HFF-Myc (cell line): ENCODE measurements around the gene ARSB.
"Not testable (repeated sequence)": the region's sequence is repeated elsewhere in the genome, so short reads cannot be mapped to it uniquely, and the experiment has no call there.

Experiments
- DNase-seq: peaks from one replicate; pipeline ENCODE4 v3.0.0-alpha.2; 2011; ENCODE audit warnings: low read depth; ENCODE audit errors: extremely low read depth
- H3K4me3 ChIP-seq: replicated peaks from 2 replicates; pipeline ENCODE4 v1.5.1; 2011; ENCODE audit warnings: low read depth, mild to moderate bottlenecking, control low read depth, low read length
- TF ChIP-seq, protein P1 (sequence below): IDR thresholded peaks from 2 replicates; pipeline ENCODE4 v1.5.1; 2012; ENCODE audit warnings: mild to moderate bottlenecking, low read depth, low read length, control low read depth; ENCODE audit errors: missing control alignments

The ARSB gene

DNA sequence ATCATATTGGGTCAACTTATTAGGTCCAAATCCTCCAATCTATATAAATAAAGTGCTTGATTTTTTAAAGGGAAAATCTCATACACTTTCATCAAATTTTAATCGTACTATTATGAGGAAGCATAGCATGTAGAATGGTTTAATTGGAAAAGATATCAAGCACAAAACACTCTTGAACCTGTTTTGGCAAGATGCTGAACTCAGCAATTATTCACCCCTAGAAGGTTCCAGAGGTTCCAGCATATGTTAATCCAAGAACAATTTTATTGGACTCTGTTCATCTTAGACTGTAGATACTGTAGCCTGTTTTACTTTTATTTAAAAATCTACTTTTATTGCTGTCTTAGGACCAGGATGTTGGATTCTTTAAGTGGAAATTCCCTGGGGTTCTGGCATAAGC is 244.1 kb downstream of the ARSB start:
- H3K4me3 ChIP-seq = no peak overlapping the region
- TF ChIP-seq, protein P1, sequence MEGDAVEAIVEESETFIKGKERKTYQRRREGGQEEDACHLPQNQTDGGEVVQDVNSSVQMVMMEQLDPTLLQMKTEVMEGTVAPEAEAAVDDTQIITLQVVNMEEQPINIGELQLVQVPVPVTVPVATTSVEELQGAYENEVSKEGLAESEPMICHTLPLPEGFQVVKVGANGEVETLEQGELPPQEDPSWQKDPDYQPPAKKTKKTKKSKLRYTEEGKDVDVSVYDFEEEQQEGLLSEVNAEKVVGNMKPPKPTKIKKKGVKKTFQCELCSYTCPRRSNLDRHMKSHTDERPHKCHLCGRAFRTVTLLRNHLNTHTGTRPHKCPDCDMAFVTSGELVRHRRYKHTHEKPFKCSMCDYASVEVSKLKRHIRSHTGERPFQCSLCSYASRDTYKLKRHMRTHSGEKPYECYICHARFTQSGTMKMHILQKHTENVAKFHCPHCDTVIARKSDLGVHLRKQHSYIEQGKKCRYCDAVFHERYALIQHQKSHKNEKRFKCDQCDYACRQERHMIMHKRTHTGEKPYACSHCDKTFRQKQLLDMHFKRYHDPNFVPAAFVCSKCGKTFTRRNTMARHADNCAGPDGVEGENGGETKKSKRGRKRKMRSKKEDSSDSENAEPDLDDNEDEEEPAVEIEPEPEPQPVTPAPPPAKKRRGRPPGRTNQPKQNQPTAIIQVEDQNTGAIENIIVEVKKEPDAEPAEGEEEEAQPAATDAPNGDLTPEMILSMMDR = no peak
- no peak for DNase-seq

DNA sequence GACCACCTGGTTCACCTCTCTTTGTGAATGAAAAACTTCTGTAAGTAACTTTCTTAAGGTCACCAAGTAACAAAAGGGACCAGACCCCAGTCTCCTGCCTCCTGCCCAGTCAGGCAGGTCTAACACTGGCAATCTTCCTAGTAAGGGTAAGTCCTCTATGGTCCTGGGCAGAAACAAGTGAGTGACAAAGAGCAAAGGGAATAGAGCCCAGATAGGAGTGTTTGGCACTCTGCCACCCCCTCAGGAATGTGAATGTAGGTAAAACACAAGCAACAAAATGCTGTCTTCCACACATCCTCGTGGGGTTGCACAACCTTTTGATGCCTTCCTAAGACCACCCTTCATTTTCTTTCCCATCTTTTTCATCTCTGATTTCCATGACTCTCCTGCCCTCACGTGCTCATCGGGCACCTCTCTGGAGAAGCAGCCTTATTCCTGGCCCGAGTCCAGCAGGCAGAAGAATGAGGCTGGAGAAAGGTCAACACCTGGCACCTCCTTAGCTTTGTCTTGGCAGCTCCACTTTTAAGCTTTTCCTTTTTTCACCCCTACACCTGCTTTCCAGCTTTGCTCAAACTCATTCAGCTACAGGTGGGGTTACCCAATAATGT is 246.3 kb downstream of the ARSB start:
- DNase-seq = no peak
- TF ChIP-seq, protein P1 = no peak
- no peak overlapping the region for H3K4me3 ChIP-seq

DNA sequence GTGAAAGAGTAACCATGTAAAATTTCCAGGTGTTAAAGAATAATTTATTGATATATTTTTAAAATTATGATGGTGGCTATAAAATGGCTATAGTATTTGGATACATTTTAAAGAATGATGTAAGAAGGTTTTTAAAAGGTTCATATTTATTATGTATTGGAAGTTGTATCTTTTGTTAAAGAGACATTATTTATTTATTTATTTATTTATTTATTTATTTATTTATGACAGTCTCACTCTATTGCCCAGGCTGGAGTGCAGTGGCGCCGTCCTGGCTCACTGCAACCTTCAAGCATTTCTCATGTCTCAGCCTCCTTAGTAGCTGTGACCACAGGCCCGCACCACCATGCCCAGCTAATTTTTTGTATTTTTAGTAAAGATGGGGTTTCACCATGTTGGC is 247.0 kb downstream of the ARSB start:
- no peak overlapping the region for H3K4me3 ChIP-seq
- no peak for DNase-seq
- TF ChIP-seq, protein P1 = no peak

DNA sequence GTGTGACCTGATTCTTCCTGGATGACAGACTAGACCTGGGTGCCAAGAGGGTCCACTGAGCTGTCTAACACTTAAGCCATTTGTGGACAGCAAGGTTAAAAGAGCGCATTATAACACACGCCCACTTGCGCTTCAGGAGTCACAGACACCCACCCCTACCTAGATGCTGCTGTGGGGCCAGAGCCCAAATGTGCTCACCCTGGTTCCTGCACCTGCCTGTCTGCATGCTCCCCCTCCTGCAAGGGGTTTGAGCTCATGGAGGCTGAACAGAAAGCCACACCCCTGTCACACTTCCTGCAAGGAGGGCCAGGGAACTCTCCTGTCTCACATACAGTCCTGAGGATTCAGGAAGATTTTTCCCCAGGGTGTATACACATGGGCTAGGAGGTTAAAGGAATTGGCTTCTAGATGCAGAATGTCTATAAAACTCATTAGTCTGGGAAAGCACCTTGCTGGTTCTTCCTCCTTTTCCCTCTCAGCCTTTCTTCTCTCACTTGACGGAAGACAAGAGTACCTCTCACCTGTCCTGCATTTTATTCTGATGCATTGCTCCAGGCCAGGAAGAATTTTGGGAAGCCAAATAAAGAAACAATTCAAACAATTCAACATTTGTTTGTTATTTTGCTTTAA is 249.2 kb downstream of the ARSB start:
- TF ChIP-seq, protein P1 = no peak
- no peak overlapping the region for H3K4me3 ChIP-seq
- no peak for DNase-seq

DNA sequence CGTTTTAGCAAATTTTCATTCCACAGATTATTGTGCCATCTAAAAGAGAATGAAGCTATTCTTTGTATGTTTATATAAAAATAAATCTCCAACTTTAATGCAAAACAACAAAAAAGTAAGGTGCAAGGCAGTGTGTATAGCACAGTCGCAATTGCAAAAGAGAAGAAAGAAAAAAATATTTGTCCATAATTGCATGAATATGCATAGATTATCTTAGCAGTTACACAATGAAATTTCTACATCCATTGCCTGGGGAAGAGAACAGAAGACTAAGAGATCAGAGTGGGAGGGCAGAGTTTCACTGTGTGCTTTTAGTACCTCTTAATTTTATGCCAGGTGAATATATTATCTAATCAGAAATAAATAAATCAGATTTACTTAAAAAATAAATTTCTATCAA is 250.2 kb downstream of the ARSB start:
- DNase-seq = no peak
- no peak overlapping the region for H3K4me3 ChIP-seq
- TF ChIP-seq, protein P1 = no peak

DNA sequence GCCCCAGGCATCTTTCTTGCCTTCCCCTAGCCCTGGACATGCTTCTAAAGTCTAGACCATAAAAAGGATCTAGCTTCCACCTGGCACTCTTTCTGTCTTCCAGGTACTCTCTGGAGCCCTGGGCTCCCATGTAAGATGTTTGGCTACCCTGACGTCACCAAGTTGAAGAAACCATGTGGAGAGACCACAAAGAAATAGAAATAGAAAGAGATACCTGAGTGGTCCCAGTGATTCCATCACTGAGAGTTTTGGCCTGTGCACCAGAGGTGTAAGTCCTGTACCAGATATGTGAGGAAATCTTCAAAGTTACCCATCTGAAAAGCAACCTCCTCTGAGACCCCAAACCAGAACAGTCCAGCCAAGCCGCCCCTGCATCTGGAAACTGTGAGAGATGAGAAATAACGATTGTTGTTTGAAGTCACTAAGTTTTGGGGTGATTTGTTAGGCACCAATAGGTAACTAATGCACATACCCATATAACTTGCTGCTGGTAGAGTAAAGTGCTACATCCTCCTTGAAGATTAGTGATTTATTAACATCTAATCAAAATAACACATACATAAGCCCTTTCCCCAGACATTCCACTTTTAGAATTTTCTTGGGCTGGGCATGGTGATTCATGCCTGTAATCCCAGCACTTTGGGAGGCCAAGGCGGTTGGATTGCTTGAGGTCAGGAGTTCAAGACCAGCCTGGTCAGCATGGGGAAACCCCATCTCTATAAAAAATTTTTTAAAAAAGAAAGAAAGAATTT is 250.8 kb downstream of the ARSB start:
- DNase-seq = no peak
- TF ChIP-seq, protein P1 = no peak
- H3K4me3 ChIP-seq = no peak overlapping the region

DNA sequence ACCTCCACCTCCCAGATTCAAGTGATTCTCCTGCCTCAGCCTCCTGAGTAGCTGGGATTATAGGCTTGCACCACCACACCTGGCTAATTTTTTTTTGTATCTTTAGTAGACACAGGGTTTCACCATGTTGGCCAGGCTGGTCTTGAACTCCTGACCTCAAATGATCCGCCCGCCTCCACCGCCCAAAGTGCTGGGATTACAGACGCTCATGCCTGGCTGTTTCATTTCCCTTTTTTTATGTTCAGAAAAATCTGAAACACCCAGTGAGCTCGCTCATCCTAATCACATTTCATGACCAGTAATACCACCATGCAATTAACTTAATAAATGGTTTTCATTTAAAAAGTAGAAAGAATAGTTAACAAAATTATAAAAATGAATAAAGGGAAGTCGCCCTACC is 252.4 kb downstream of the ARSB start:
- not testable (repeated sequence) for DNase-seq, H3K4me3 ChIP-seq
